ENCODE data around the gene ERV3-1. TPM values are rescaled to one million over a fixed set of nuclear protein-coding genes. Genes with fewer than 3 reads are reported as not detected.
"Not testable (repeated sequence)": the region's sequence is repeated elsewhere in the genome, so short reads cannot be mapped to it uniquely, and the experiment has no call there.

Gene ERV3-1
- total RNA-seq, 1 experiment from 2014 or later = 4.0 TPM

- Histone ChIP-seq H3K27ac (no peak overlapping the region), H3K4me1 (replicated peaks) (no peaks in the 10 kb centered on the region), H3K9me3 (replicated peaks) (peaks cover 16% of the 10 kb centered on the region), H3K36me3 (peaks cover 11% of the 10 kb centered on the region), H3K4me3 (no peak overlapping the region), H3K27me3 (replicated peaks) (no peaks in the 10 kb centered on the region)
- DNase-seq (ENCODE audit: low read depth in 1 of 2, low spot score in 2 of 2) = no peak
Measured at GRCh38 chr7:64993901-64994300, 12.6 kb downstream of the ERV3-1 start.

DNA sequence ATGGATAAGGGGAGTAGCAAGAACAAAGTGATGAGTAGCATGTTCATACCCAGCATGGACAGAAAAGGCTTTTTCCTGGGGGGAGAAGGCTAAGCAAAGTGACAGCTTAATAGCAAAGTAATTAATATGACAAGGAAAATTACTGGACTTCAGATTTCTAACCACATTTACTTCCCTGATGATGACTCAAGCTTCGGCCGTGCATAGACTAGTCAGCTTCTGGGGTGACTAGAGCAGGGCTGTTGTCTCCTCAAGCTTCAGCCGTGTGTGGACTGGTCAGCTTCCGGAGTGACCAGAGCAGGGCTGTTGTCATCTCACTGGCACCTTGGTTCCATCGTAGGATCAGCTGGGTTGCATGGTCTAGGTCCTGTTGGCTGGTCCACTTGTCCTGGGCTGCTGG is 13.5 kb downstream of the ERV3-1 start:
- no peaks in the 10 kb centered on the region for H3K4me1 ChIP-seq (replicated peaks)
- no peaks in the 10 kb centered on the region for H3K27me3 ChIP-seq (replicated peaks)
- H3K9me3 ChIP-seq (replicated peaks) = peaks cover 19% of the 10 kb centered on the region
- no peak overlapping the region for H3K4me3 ChIP-seq
- H3K36me3 ChIP-seq = peaks cover 5% of the 10 kb centered on the region; the same call in 1 of the 2 replicates
- no peak for DNase-seq (ENCODE audit: low read depth in 1 of 2, low spot score in 2 of 2)
- H3K27ac ChIP-seq = no peak overlapping the region

DNA sequence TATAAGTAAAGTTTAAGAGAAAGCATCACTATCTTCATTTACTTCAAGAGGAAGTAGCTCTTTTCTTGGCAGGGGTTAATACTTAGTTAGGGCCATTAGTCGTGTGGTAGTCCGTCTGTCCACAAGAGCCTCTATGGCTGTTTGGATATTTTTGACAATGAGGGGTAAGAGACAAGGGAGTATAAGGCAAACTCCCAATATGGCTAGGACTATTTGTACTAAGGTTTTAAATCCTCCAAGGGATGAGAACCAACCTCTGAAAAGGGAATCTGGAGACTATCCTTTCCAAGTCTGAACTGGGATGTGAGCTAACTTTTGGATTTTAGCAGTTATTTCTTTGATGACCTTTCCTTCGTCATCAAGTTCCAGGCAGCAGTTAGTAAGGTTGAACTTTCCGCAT is 15.6 kb downstream of the ERV3-1 start, which contains the start of gene ZNF117:
Gene ZNF117 (minus strand): TSS at position 101 of the 400 bp plus-strand sequence.
- no peak for DNase-seq (ENCODE audit: low read depth in 1 of 2, low spot score in 2 of 2)
- H3K36me3 ChIP-seq = peaks cover 3% of the 10 kb centered on the region; the same call in 1 of the 2 replicates
- no peak within 1 kb of the TSS for H3K4me3 ChIP-seq
- no peak within 1 kb of the TSS for H3K27ac ChIP-seq
- peaks cover 21% of the 10 kb centered on the region for H3K9me3 ChIP-seq (replicated peaks)
- no peaks in the 10 kb centered on the region for H3K4me1 ChIP-seq (replicated peaks)
- no peaks in the 10 kb centered on the region for H3K27me3 ChIP-seq (replicated peaks)

GRCh38 chr7:64990216-64990615 is 16.3 kb downstream of the ERV3-1 start:
- Histone ChIP-seq H3K4me1 (replicated peaks) (no peaks in the 10 kb centered on the region), H3K27ac (no peak overlapping the region), H3K4me3 (no peak overlapping the region), H3K36me3 (peaks cover 3% of the 10 kb centered on the region; the same call in 1 of the 2 replicates), H3K9me3 (replicated peaks) (peaks cover 19% of the 10 kb centered on the region), H3K27me3 (replicated peaks) (no peaks in the 10 kb centered on the region)
- no peak for DNase-seq (ENCODE audit: low read depth in 1 of 2, low spot score in 2 of 2)

GRCh38 chr7:64978497-64979203 is 27.8 kb downstream of the ERV3-1 start:
- Histone ChIP-seq H3K27me3 (replicated peaks) (no peaks in the 10 kb centered on the region), H3K4me1 (replicated peaks) (no peaks in the 10 kb centered on the region), H3K4me3 (no peak overlapping the region), H3K36me3 (peaks cover 16% of the 10 kb centered on the region), H3K9me3 (replicated peaks) (peaks cover 17% of the 10 kb centered on the region), H3K27ac (no peak overlapping the region)
- no peak for DNase-seq (ENCODE audit: low read depth in 1 of 2, low spot score in 2 of 2)

DNA sequence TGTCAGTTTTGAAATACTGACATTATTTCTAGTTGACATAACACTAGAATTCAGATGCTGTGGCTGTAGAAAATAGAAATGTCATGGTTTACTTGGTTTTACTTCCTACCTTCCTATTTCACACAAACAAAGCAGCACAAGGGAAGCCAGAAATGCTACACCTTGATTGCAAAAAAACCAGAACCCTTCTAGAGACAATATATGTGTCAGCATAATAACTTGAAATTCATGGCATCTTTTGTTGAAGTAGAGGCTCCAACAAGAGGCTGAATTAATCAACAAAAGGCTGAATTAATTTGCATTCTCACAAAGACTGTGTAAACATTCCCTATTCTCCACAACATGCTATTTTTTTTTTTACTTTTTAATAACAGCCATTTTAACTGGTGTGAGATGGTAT is 40.9 kb downstream of the ERV3-1 start:
- H3K9me3 ChIP-seq (replicated peaks) = peaks cover 4% of the 10 kb centered on the region; the same call in 1 of the 2 replicates
- no peak for DNase-seq (ENCODE audit: low read depth in 1 of 2, low spot score in 2 of 2)
- no peaks in the 10 kb centered on the region for H3K36me3 ChIP-seq
- H3K4me3 ChIP-seq = no peak overlapping the region
- no peaks in the 10 kb centered on the region for H3K27me3 ChIP-seq (replicated peaks)
- no peaks in the 10 kb centered on the region for H3K4me1 ChIP-seq (replicated peaks)
- H3K27ac ChIP-seq = no peak overlapping the region

DNA sequence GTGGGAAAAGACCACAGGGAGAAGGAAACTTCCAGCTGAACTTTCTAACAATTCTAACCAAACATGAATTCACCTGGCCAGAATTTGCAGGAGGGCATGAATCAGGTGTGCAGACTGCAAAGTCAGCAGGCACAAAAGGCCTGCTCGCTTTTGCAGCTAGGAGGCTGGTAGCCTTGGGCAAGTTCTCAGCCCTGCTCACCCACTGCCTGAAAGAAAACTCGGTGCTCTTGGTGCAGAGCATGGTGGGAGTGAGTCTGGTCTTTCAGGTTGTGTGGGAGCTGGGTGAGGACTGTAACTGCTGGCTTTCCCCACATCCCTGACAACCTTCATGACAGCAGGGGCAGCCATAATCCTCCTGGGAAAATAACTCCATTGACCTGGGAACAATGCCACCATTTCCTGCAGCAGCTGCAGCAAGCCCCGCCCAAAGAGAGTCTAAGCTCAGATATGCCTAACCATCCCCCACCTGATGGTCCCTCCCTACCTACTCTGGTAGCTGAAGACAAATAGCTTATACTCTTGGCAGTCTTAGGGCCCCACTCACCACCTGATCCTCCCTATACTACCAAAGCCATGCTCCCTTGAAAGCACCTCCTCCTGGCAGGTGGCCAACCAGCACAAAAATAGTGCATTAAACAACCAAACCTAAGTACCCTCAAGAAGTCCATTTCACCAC is 47.3 kb downstream of the ERV3-1 start:
- Histone ChIP-seq H3K27me3 (replicated peaks) (no peaks in the 10 kb centered on the region), H3K9me3 (replicated peaks) (peaks cover 4% of the 10 kb centered on the region; the same call in 1 of the 2 replicates), H3K4me3 (no peak overlapping the region), H3K36me3 (no peaks in the 10 kb centered on the region), H3K27ac (no peak overlapping the region), H3K4me1 (replicated peaks) (no peaks in the 10 kb centered on the region)
- DNase-seq (ENCODE audit: low read depth in 1 of 2, low spot score in 2 of 2) = no peak

DNA sequence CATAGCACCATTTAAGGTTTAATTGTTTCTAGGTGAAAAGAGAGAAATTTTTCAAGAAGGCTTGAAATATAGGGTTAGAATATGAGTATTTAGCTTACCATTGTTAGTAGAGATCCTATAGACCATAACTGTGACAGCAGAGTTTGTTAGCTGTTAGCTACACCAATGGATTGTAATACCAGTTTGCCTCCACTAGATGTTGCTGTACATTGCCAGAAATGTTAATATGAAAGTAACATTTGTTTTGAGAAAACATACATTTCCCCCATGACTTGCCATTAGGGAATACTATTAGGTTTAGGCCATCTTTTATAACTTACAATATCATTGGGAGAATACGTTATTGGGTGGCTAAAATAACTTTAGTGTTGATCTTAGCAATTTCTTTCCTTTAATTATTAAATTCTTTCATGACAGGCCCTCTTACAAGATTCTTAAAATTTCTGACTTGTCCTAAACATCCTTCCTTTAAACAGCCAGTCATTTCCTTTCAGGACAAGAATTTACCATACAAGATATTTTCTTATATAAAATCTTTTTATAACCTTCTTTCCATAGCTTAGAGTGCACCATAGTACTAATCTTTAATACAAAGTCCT is 55.1 kb downstream of the ERV3-1 start:
- no peaks in the 10 kb centered on the region for H3K9me3 ChIP-seq (replicated peaks)
- H3K36me3 ChIP-seq = no peaks in the 10 kb centered on the region
- peaks cover 10% of the 10 kb centered on the region; the same call in 1 of the 2 replicates for H3K27me3 ChIP-seq (replicated peaks)
- H3K27ac ChIP-seq = no peak overlapping the region
- peak in 1 of 2 experiments; percentile 25 for DNase-seq (ENCODE audit: low read depth in 1 of 2, low spot score in 2 of 2)
- no peaks in the 10 kb centered on the region for H3K4me1 ChIP-seq (replicated peaks)
- no peak overlapping the region for H3K4me3 ChIP-seq

- not testable (repeated sequence) for DNase-seq (ENCODE audit: low read depth in 1 of 2, low spot score in 2 of 2); H3K9me3 ChIP-seq (replicated peaks); H3K4me1 ChIP-seq (replicated peaks); H3K4me3 ChIP-seq; H3K36me3 ChIP-seq; H3K27ac ChIP-seq
- peaks cover 10% of the 10 kb centered on the region; the same call in 1 of the 2 replicates for H3K27me3 ChIP-seq (replicated peaks)
Measured at GRCh38 chr7:64950673-64951072, 55.8 kb downstream of the ERV3-1 start.

- DNase-seq (ENCODE audit: low read depth in 1 of 2, low spot score in 2 of 2); H3K36me3 ChIP-seq; H3K27ac ChIP-seq; H3K9me3 ChIP-seq (replicated peaks); H3K4me1 ChIP-seq (replicated peaks); H3K4me3 ChIP-seq: not testable (repeated sequence)
- H3K27me3 ChIP-seq (replicated peaks) = peaks cover 10% of the 10 kb centered on the region; the same call in 1 of the 2 replicates
Measured at GRCh38 chr7:64948774-64949173, 57.7 kb downstream of the ERV3-1 start.

DNA sequence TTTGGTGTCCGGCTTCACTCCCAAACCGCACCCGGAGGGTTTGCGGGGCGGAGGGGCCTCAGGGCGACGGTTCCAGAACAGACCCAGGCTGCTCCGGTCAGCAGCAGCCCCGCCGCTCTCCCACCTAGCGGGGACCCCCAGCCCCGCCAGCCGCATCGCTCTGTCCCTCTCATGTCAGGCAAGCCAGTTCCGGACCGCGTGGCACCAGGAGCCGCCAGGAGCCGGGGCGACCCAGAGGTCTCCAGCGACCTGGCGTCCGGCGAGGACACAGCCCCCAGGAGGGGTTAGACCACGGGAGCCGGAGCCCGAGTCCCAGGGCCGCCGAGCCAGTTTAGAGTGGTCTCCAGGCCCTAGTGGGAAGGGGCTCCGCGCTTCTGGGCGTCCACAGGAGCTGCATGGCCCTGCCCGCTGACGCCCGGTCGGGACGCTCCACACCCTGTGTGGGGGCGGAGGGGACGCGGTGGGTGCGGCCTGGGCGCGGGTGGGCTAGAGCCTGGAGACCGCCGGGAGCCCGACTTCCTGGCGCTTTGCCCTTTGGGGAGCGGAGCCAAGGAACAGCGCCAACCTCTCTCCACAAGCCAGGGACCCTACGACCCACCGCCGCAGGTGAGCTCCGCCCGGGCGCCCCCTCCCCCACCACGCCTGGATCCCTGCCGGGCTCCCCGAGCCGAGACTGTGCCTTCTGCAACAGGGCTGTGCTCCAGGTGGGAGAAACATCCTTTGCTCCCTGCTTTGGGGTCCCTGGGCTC is 59.1 kb downstream of the ERV3-1 start:
- Histone ChIP-seq H3K27ac (no peak overlapping the region), H3K27me3 (replicated peaks) (peaks cover 10% of the 10 kb centered on the region; the same call in 1 of the 2 replicates), H3K4me3 (no peak overlapping the region), H3K9me3 (replicated peaks) (no peaks in the 10 kb centered on the region; the same call in 1 of the 2 replicates), H3K4me1 (replicated peaks) (no peaks in the 10 kb centered on the region), H3K36me3 (no peaks in the 10 kb centered on the region)
- DNase-seq (ENCODE audit: low read depth in 1 of 2, low spot score in 2 of 2) = peak in 1 of 2 experiments; percentile 45

DNA sequence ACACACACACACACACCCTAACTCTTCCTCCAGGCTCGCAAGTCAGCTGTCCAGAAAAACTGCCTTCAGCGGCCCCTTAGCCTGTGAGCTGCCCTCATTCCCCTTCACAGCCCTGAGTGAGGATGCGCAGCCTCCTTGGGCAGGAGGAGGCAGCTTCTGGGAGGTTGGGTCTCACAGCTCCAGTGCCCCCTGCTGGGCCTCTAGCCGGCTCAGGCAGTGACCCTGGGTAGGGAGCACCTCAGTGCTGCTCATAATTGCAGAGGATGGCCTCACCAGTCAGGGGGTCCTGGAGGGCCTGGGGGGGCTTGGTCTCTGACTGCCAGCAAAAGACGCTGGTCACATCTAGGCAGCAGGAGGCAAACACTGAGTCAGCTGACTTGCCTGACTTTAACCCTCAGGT is 59.7 kb downstream of the ERV3-1 start:
- DNase-seq (ENCODE audit: low read depth in 1 of 2, low spot score in 2 of 2) = no peak

DNA sequence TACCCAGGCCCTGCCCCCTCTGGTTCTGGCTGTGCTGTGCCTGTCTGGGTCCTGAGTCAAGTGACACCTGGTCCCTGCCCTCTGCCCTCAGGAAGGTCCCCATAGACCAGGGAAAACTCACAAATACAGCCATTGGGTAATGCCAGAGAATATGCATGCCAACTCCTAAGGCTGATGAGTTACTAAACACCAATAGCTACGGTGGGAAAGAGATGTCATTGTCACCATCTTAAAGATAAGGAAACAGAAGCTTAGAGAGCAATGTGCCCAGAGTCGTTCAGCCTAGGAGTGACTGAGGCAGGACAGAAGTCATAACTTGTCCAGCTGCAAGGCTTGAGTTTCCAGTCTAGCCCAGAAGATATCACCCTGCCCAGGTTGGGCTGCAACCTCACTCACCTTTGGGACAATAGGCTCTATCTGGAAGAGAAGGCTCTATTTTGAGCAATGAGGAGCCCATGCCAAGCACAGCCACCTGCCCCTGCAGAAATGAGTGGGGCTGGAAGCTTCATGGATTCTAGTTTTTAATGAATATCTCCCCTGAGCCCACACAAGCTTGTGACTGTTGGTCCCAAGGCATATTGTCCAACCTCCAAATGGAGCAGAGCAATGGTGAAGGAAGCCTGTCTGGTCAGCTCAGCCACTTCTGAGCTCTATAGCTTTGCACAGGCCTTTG is 60.8 kb downstream of the ERV3-1 start:
- Histone ChIP-seq H3K27ac (no peak overlapping the region), H3K4me3 (no peak overlapping the region), H3K9me3 (replicated peaks) (no peaks in the 10 kb centered on the region; the same call in 1 of the 2 replicates), H3K27me3 (replicated peaks) (peaks cover 10% of the 10 kb centered on the region; the same call in 1 of the 2 replicates), H3K4me1 (replicated peaks) (no peaks in the 10 kb centered on the region), H3K36me3 (no peaks in the 10 kb centered on the region)
- DNase-seq (ENCODE audit: low read depth in 1 of 2, low spot score in 2 of 2) = no peak

More for the DNA sequence above, 59.7 kb downstream of the ERV3-1 start:
- no peak overlapping the region for H3K4me3 ChIP-seq
- H3K36me3 ChIP-seq = no peaks in the 10 kb centered on the region
- H3K27ac ChIP-seq = no peak overlapping the region
- peaks cover 10% of the 10 kb centered on the region; the same call in 1 of the 2 replicates for H3K27me3 ChIP-seq (replicated peaks)
- no peaks in the 10 kb centered on the region for H3K4me1 ChIP-seq (replicated peaks)
- H3K9me3 ChIP-seq (replicated peaks) = no peaks in the 10 kb centered on the region; the same call in 1 of the 2 replicates

Data from SJSA1 (cell line).